ENCODE measurements around the gene PTPN22. TPM values are rescaled to one million over a fixed set of nuclear protein-coding genes. Genes with fewer than 3 reads are reported as not detected.

Gene PTPN22
- total and polyA plus RNA-seq, 7 experiments from 2014 or later, result 22.2 to 76.7 (median 29.7) TPM

DNA sequence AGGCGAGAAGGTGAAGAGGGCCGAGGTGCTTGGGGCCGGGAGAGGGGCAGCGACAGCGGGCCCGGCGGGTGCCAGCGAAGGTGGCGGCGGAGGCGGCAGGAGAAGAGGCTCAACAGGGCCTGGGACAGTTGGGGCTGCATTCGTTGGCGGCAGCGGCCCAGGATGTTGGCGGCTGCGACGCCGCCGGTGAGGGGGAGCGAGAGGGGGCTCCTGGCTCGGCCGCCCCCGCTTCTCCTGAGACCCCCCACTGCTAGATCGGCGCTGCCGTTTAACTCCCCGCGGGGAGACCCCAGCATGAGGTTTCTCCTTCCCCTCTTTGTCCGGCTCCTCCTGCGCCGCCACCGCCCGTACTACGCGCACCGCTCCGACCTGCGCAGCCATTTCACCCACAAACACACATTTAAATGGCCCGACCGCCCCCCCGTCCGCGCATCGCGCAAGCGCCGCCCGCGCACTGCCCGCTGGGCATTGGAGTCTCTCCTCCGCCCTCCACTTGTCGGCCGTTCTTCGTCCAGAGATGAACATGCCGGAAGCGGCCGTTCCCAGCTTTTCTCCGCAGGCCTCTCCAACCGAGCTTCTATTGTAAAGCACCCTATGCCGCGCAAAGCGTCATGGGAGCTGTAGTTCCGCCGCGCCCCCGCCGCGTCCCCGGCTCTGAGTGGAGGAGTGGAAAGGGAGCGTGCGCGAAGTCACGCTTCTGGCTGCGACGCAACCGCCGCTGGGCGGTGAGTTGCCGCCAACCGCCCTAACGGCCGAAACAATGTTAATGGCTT lies 59.4 kb downstream of the PTPN22 start, which contains the start of gene RSBN1:
Gene RSBN1, minus strand, starts transcription at position 589 of the 773 bp plus-strand sequence. Its CDS starts 64 bp downstream, at position 525.
- H3K4me3 ChIP-seq (ENCODE audit: low read length), result peak within 1 kb of the TSS; percentile 88
- no peaks in the 10 kb centered on the region for H3K9me3 ChIP-seq (ENCODE audit: control insufficient read depth in 2 of 3, low read length in 3 of 3)
- DNase-seq (peak; percentile 92 to 99 (median 98)), ATAC-seq (peak; percentile 95)
- H3K4me3 Mint-ChIP-seq, result peak within 1 kb of the TSS; percentile 91 to 99 (median 97)
- H3K9me3 Mint-ChIP-seq, result peaks cover 0 to 3% (median 0%) of the 10 kb centered on the region in 11 donors
- peaks cover 20 to 51% (median 38%) of the 10 kb centered on the region in 7 donors for H3K4me1 Mint-ChIP-seq
- no peaks in the 10 kb centered on the region for H3K27me3 Mint-ChIP-seq
- CTCF ChIA-PET, result interaction anchor here (0.5 to 1.7 kb wide), 4 partner anchors 12 to 93 kb away, joined by 4 to 7 read pairs (median 6); partner anchors contain the start of genes AP4B1 and DCLRE1B
- no peaks in the 10 kb centered on the region for H3K27me3 ChIP-seq (ENCODE audit: control insufficient read depth in 2 of 2, insufficient read depth in 2 of 2, low read length in 2 of 2)
- peaks cover 17 to 25% of the 10 kb centered on the region in 2 donors for H3K4me1 ChIP-seq (ENCODE audit: control insufficient read depth in 2 of 2, insufficient read depth in 2 of 2, low read length in 2 of 2)
- H3K36me3 Mint-ChIP-seq, result peaks cover 0 to 24% (median 8%) of the 10 kb centered on the region in 5 donors
- peak within 1 kb of the TSS; percentile 96 to 99 (median 98) for H3K27ac Mint-ChIP-seq
- H3K27ac ChIP-seq (ENCODE audit: low read depth, low read length), result peak within 1 kb of the TSS; percentile 97
- peaks cover 0 to 6% (median 0%) of the 10 kb centered on the region in 3 experiments for H3K36me3 ChIP-seq (ENCODE audit: control insufficient read depth in 2 of 3, insufficient read depth in 3 of 3, low read length in 3 of 3)
- POLR2A ChIA-PET, result interaction anchor here (0.8 to 3.5 kb wide), 23 partner anchors 13 to 1192 kb away, joined by 3 to 45 read pairs (median 5); partner anchors contain the start of genes AP4B1, CAPZA1, DCLRE1B and PHTF1
- intact Hi-C loops (cut with micrococcal nuclease), result loop anchor here (1.0 to 10.0 kb wide), 23 partner anchors 29 to 1250 kb away; partner anchors contain the start of genes AP4B1 (in 2 of the 2), CSDE1 (in 2 of the 2), HIPK1 (in 2 of the 2) and MAGI3 (in 2 of the 2)

DNA sequence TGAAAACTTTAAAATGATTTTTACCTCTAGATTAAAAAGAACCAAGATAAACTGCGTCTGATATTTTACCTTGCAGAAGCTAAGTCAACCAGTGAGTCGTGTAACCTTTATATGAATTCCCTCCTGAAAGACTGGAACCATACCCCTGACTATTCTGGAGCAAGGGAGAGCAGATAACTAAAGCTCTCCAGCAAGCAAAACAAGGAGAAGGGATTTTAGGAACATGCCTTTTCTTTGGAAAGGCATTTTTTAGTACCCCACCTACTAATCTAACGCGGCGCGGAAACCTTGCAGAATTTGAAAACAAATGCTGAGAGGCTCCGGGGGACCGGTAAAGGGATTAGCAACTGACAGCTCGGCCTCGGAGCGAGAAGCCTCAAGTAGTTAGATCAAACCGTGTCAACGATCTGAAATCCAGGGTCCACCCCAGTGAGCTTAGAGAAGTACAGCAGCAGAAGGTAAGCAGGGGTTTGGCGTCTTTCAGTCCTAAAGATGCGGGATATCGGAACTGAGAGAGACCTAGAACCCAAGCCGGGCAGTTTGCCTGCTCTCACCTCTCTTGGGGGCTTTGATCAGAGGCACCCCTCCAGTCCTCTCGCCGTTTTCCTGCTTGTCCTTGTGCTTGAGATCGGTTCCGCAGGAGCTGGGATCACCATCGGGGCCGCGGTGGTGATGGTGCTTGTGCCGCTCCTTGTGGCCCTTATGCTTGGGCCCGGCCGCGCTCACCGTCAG lies 60.2 kb downstream of the PTPN22 start:
- peak in 5 of 9 donors; percentile 11 to 45 (median 31) for DNase-seq
- peaks cover 0 to 24% (median 4%) of the 10 kb centered on the region in 5 donors for H3K36me3 Mint-ChIP-seq
- Histone ChIP-seq H3K27ac (ENCODE audit: low read depth, low read length) (peak overlapping the region; percentile 97), H3K4me3 (ENCODE audit: low read length) (peak overlapping the region; percentile 88), H3K4me1 (ENCODE audit: control insufficient read depth in 2 of 2, insufficient read depth in 2 of 2, low read length in 2 of 2) (peaks cover 17 to 25% of the 10 kb centered on the region in 2 donors), H3K9me3 (ENCODE audit: control insufficient read depth in 2 of 3, low read length in 3 of 3) (no peaks in the 10 kb centered on the region), H3K27me3 (ENCODE audit: control insufficient read depth in 2 of 2, insufficient read depth in 2 of 2, low read length in 2 of 2) (no peaks in the 10 kb centered on the region), H3K36me3 (ENCODE audit: control insufficient read depth in 2 of 3, insufficient read depth in 3 of 3, low read length in 3 of 3) (peaks cover 0 to 6% (median 0%) of the 10 kb centered on the region in 3 experiments)
- peaks cover 21 to 56% (median 44%) of the 10 kb centered on the region in 7 donors for H3K4me1 Mint-ChIP-seq
- ChIA-PET POLR2A (interaction anchor here (0.7 to 3.5 kb wide), 20 partner anchors 8 to 1191 kb away, joined by 3 to 45 read pairs (median 5); partner anchors contain the start of genes AP4B1, CAPZA1, DCLRE1B and HIPK1), CTCF (interaction anchor here (1.5 to 1.6 kb wide), 2 partner anchors 24 to 27 kb away, joined by 4 to 7 read pairs; no protein-coding TSS in a partner anchor)
- peak overlapping the region; percentile 91 to 99 (median 97) for H3K4me3 Mint-ChIP-seq
- peak overlapping the region; percentile 96 to 99 (median 98) for H3K27ac Mint-ChIP-seq
- ATAC-seq, result peak; percentile 6
- H3K9me3 Mint-ChIP-seq, result peaks cover 0 to 3% (median 0%) of the 10 kb centered on the region in 11 donors
- intact Hi-C loops (cut with micrococcal nuclease), result loop anchor here (1.0 to 10.0 kb wide), 12 partner anchors 28 to 1189 kb away; partner anchors contain the start of genes AP4B1 (in 1 of the 2), CSDE1 (in 1 of the 2), DCLRE1B (in 1 of the 2) and DENND2C (in 1 of the 2)
- H3K27me3 Mint-ChIP-seq, result no peaks in the 10 kb centered on the region

DNA sequence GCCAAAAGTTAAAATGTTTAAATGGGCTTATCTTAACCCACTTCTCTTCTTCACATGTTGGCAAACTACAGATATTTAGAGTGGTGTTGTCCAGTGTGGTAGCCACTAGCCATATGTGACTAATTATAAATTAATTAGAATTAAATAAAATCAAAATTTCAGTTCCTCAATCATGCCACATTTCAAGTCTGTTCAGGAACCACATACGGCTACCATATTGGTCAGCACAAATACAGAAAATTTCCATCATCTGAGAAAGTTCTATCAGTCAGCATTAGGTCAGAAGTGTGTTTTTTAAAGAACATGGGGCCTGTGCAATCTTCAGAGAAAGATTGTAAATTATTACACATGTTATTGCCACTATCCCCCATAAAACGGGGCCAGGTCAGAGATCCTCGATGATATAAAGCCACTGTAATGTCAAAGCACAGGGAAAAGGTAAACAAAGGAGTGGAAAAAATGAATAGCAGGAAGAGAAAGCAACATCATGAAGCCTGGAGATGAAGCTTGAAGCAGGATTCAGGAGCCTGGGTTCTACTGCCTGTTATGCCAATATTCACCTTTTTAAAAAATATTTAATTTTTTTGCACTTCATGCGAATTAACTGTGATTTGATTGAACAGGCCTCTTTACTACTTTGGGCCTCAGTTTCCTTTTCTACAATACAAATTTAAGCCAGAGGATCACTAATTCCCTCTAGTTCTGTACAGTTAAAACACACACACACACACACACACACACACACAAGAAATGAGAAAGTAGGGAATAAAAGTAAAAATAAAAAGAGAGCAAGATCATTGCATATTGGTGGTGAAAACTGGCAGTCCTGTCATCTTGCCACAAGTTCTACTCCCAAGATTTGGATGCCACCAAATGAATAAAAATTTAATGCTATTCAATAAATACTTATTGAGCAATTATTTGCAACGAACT lies 61.6 kb downstream of the PTPN22 start:
- peaks cover 31 to 70% (median 57%) of the 10 kb centered on the region in 7 donors for H3K4me1 Mint-ChIP-seq
- CTCF ChIA-PET, result no interaction called here

DNA sequence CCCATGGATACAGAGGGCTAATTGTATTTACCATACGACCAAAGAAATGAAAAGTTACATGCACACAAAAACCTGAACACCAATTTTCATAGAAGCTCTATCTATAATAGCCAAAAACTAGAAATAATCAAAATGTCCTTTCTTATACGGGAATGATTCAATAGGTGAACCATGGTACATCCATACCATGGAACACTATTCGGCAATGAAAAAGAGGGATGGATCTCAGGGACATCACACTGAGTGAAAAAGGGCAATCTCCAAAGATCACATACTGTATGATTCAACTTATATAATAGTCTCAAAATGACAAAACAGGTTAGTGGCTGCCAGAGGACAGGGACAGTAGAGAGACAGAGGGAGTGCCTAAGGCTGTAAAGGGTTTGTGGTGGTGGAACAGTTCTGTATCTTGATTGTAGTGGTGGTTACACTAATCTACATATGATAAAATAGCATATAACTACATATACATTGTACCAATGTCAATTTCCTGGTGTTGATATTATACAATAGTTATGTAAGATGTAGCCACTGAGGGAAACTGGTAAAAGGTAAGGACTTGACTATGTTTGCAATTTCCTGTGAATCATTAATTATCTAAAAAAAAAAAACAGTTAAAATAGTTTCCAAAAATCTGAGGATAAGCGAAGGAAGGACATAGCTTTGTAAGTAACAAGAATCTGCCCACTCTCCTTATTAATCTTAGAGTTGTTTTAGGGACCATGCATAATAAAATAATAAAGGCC lies 62.9 kb downstream of the PTPN22 start:
- DNase-seq, result no peak
- Mint-ChIP-seq H3K4me3 (peak overlapping the region; percentile 68 to 97 (median 72)), H3K4me1 (peaks cover 41 to 83% (median 68%) of the 10 kb centered on the region in 7 donors), H3K27me3 (no peaks in the 10 kb centered on the region), H3K36me3 (peaks cover 0 to 35% (median 4%) of the 10 kb centered on the region in 5 donors), H3K9me3 (peaks cover 0 to 3% (median 0%) of the 10 kb centered on the region in 11 donors), H3K27ac (peak overlapping the region in 6 of 9 donors; percentile 33 to 75 (median 44))
- ChIA-PET POLR2A (interaction anchor here (1.2 kb wide), 1 partner anchor 23 kb away, joined by 3 read pairs; no protein-coding TSS in a partner anchor), CTCF (no interaction called here)
- no peak for ATAC-seq
- peak overlapping the region; percentile 5 for H3K4me3 ChIP-seq (ENCODE audit: low read length)
- no peaks in the 10 kb centered on the region for H3K9me3 ChIP-seq (ENCODE audit: control insufficient read depth in 2 of 3, low read length in 3 of 3)
- H3K27me3 ChIP-seq (ENCODE audit: control insufficient read depth in 2 of 2, insufficient read depth in 2 of 2, low read length in 2 of 2), result no peaks in the 10 kb centered on the region
- peaks cover 0 to 6% (median 0%) of the 10 kb centered on the region in 3 experiments for H3K36me3 ChIP-seq (ENCODE audit: control insufficient read depth in 2 of 3, insufficient read depth in 3 of 3, low read length in 3 of 3)
- peak overlapping the region; percentile 31 for H3K27ac ChIP-seq (ENCODE audit: low read depth, low read length)
- intact Hi-C loops (cut with micrococcal nuclease), result no loop called here
- H3K4me1 ChIP-seq (ENCODE audit: control insufficient read depth in 2 of 2, insufficient read depth in 2 of 2, low read length in 2 of 2), result peaks cover 30 to 35% of the 10 kb centered on the region in 2 donors

More for the DNA sequence above, 61.6 kb downstream of the PTPN22 start:
- Mint-ChIP-seq H3K36me3 (peaks cover 0 to 30% (median 4%) of the 10 kb centered on the region in 5 donors), H3K27ac (peak overlapping the region in 7 of 9 donors; percentile 52 to 98 (median 75)), H3K9me3 (peaks cover 0 to 3% (median 0%) of the 10 kb centered on the region in 11 donors), H3K4me3 (peak overlapping the region; percentile 73 to 99 (median 96)), H3K27me3 (no peaks in the 10 kb centered on the region)
- DNase-seq (no peak), ATAC-seq (no peak)
- H3K9me3 ChIP-seq (ENCODE audit: control insufficient read depth in 2 of 3, low read length in 3 of 3), result no peaks in the 10 kb centered on the region
- intact Hi-C loops (cut with micrococcal nuclease), result loop anchor here (2.0 to 10.0 kb wide), 9 partner anchors 95 to 1188 kb away; partner anchors contain the start of genes AP4B1 (in 1 of the 2), CSDE1 (in 1 of the 2), DCLRE1B (in 1 of the 2) and DENND2C (in 1 of the 2)
- H3K27ac ChIP-seq (ENCODE audit: low read depth, low read length), result peak overlapping the region; percentile 9
- H3K27me3 ChIP-seq (ENCODE audit: control insufficient read depth in 2 of 2, insufficient read depth in 2 of 2, low read length in 2 of 2), result no peaks in the 10 kb centered on the region
- peaks cover 0 to 6% (median 0%) of the 10 kb centered on the region in 3 experiments for H3K36me3 ChIP-seq (ENCODE audit: control insufficient read depth in 2 of 3, insufficient read depth in 3 of 3, low read length in 3 of 3)
- peak overlapping the region; percentile 57 for H3K4me3 ChIP-seq (ENCODE audit: low read length)
- POLR2A ChIA-PET, result no interaction called here
- peaks cover 23 to 31% of the 10 kb centered on the region in 2 donors for H3K4me1 ChIP-seq (ENCODE audit: control insufficient read depth in 2 of 2, insufficient read depth in 2 of 2, low read length in 2 of 2)

DNA sequence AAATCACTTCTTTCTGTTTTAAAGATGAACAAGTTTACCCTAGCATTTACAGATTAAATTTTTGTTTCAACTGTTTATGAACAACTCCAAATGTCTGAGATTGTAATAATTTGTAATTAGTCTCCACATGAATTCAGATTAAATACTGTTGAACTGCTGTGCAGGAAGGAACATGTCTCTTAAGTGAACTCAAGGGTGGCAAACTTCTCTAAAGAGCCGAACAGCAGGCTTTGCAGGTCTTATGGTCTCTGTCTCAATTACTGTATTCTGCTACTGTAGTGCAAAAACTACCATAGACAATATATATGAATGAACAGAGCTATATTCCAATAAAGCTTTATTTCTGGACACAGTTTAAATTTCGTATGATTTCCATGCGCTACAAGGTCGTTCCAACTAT lies 65.9 kb downstream of the PTPN22 start:
- Histone ChIP-seq H3K9me3 (ENCODE audit: control insufficient read depth in 2 of 3, low read length in 3 of 3) (no peaks in the 10 kb centered on the region), H3K4me3 (ENCODE audit: low read length) (no peak overlapping the region), H3K4me1 (ENCODE audit: control insufficient read depth in 2 of 2, insufficient read depth in 2 of 2, low read length in 2 of 2) (peaks cover 43 to 49% of the 10 kb centered on the region in 2 donors), H3K27ac (ENCODE audit: low read depth, low read length) (no peak overlapping the region), H3K27me3 (ENCODE audit: control insufficient read depth in 2 of 2, insufficient read depth in 2 of 2, low read length in 2 of 2) (no peaks in the 10 kb centered on the region), H3K36me3 (ENCODE audit: control insufficient read depth in 2 of 3, insufficient read depth in 3 of 3, low read length in 3 of 3) (no peaks in the 10 kb centered on the region)
- peaks cover 0 to 48% (median 13%) of the 10 kb centered on the region in 5 donors for H3K36me3 Mint-ChIP-seq
- H3K9me3 Mint-ChIP-seq, result peaks cover 0 to 6% (median 0%) of the 10 kb centered on the region in 11 donors
- intact Hi-C loops (cut with micrococcal nuclease), result no loop called here
- H3K4me3 Mint-ChIP-seq, result peak overlapping the region in 7 of 10 donors; percentile 19 to 91 (median 55)
- H3K27ac Mint-ChIP-seq, result peak overlapping the region in 2 of 9 donors; percentile 14 to 38
- POLR2A ChIA-PET, result interaction anchor here (0.8 kb wide), 1 partner anchor 11 kb away, joined by 4 read pairs; no protein-coding TSS in a partner anchor
- CTCF ChIA-PET, result interaction anchor here (0.6 kb wide), 1 partner anchor 541 kb away, joined by 3 read pairs; no protein-coding TSS in a partner anchor
- DNase-seq (no peak), ATAC-seq (no peak)
- peaks cover 66 to 97% (median 92%) of the 10 kb centered on the region in 7 donors for H3K4me1 Mint-ChIP-seq
- H3K27me3 Mint-ChIP-seq, result no peaks in the 10 kb centered on the region
